Heart right ventricle (tissue), 16 donors: ENCODE measurements around the gene DPEP2NB. TPM values are rescaled to one million over a fixed set of nuclear protein-coding genes. Genes with fewer than 3 reads are reported as not detected.
"Not testable (repeated sequence)": the region's sequence is repeated elsewhere in the genome, so short reads cannot be mapped to it uniquely, and the experiment has no call there.

Experiments used
- ATAC-seq, 8 donors: fragments of 200-7000 bp; cut with Tn5 transposase; one replicate each; pipeline ENCODE4 v1.9.1; 2020; ENCODE audit warnings: mild to moderate bottlenecking in 8 of 8, moderate library complexity in 8 of 8, moderate number of reproducible peaks in 1 of 8
- DNase-seq, 2 donors: peaks; one replicate each; pipeline ENCODE4 v3.0.0-alpha.2; 2020
- H3K27ac ChIP-seq, 10 donors: fragments of 200-600 bp; sonication (generic) in 2 of 10; one replicate each; pipeline versions ENCODE4 v1.5.0 to v1.8.0; 2020 to 2022; ENCODE audit warnings: mild to moderate bottlenecking in 3 of 10
- H3K27me3 ChIP-seq, 7 donors: fragments of 200-600 bp; one replicate each; pipeline ENCODE4 v1.8.0; 2021 to 2022; ENCODE audit warnings: mild to moderate bottlenecking in 2 of 7
- H3K36me3 ChIP-seq, 9 donors: fragments of 200-600 bp; sonication (generic) in 1 of 9; one replicate each; pipeline versions ENCODE4 v1.5.0 to v1.8.0; 2020 to 2022; ENCODE audit warnings: mild to moderate bottlenecking in 2 of 9
- H3K4me1 ChIP-seq, 9 donors: fragments of 200-600 bp; sonication (generic) in 1 of 9; one replicate each; pipeline versions ENCODE4 v1.5.0 to v1.8.0; 2020 to 2022; ENCODE audit warnings: mild to moderate bottlenecking in 4 of 9
- H3K4me3 ChIP-seq, 10 donors: fragments of 200-600 bp; sonication (generic) in 2 of 10; one replicate each; pipeline versions ENCODE4 v1.5.0 to v1.8.0; 2020 to 2022; ENCODE audit warnings: mild to moderate bottlenecking in 7 of 10, moderate library complexity in 2 of 10
- H3K9me3 ChIP-seq, 11 donors: fragments of 200-600 bp in 10 of 11; sonication (generic) in 2 of 11; one replicate each; pipeline versions ENCODE4 v1.5.0 to v1.8.0; 2013 to 2022; ENCODE audit warnings: mild to moderate bottlenecking in 2 of 11, control low read depth in 1 of 11, moderate library complexity in 1 of 11
- WGBS, 2 donors: extraction: QIAGEN DNeasy Blood & Tissue Kit; methylation state at CpG; one replicate each; pipeline ENCODE4 v1.1.7; 2013; ENCODE audit warnings: inconsistent platforms in 1 of 2; 5-methylcytosine and 5-hydroxymethylcytosine counted together
- intact Hi-C, 10 donors: fragments of 100-400 bp; cut with DNase I; formaldehyde crosslinking; loops; one replicate each; pipeline versions ENCODE4 v1.11.1 to v1.14.2; 2022
- polyA plus RNA-seq, 2 donors: library from polyadenylated mRNA; stranded (reverse); fragments of 200-250 nt; gene quantifications; one replicate each; pipeline ENCODE4 v1.2.3, GENCODE V29; 2013
- total RNA-seq, 10 donors: library from RNA; stranded (reverse); fragmentation: NEBNext Ultra II Directional in 3 of 10; extraction: Animal tissue kit (Norgen Biotek cat#: 25700) in 3 of 10; gene quantifications; one replicate each; pipeline versions ENCODE4 v1.2.1 to v1.2.4, GENCODE V29; 2021 to 2023
- TF ChIP-seq, protein P1 (sequence below), 9 donors: fragments of 200-600 bp; sonication (generic) in 2 of 9; IDR thresholded peaks; one replicate each; pipeline versions ENCODE4 v1.5.0 to v1.8.0; 2021 to 2022; ENCODE audit warnings: antibody characterized with exemption in 9 of 9, mild to moderate bottlenecking in 5 of 9, moderate library complexity in 1 of 9
- donor health status: Arrhythmogenic right ventricular cardiomyopathy.
- donor health status: ischemic (EF 13 %, LVEDD 7.1; RV severe dilation, severe dysfunction).
- donor health status: healthy with polysubstance abuse.
- donor health status: DM: no; HTN: yes; CAD: no.
- donor health status: DM: no; HTN: no; CAD: no.
- donor health status: ischemic (EF 25% LVEDD 6.9; RV normal size, moderate dysfunction).
- donor health status: ischemic (EF 25% LVEDD 5.7; RV mildly dilated, moderate dysfunction).
- donor health status: healthy.
- donor health status: DM: yes; HTN: yes; CAD: no.
- donor health status: Ischemic cardiomyopathy.
- donor health status: ischemic (EF 35%, LVEDD 5.7; RV mildly dilated, moderate dysfunction).
- donor health status: nonischemic (EF 11% LVEDD 7.7; RV severe dilation, severe dysfunction).
- donor health status: DM: yes; HTN: yes; CAD: no.
- donor health status: PGD.
- donor health status: ischemic (EF 29% LVEDD 5.4; RV normal size, mild dysfunction).
- donor health status: nonischemic (EF 23%, LVEDD 6.1; RV moderate dilation, normal function).

DPEP2NB gene
- total and polyA plus RNA-seq, 12 donors: not detected

DNA sequence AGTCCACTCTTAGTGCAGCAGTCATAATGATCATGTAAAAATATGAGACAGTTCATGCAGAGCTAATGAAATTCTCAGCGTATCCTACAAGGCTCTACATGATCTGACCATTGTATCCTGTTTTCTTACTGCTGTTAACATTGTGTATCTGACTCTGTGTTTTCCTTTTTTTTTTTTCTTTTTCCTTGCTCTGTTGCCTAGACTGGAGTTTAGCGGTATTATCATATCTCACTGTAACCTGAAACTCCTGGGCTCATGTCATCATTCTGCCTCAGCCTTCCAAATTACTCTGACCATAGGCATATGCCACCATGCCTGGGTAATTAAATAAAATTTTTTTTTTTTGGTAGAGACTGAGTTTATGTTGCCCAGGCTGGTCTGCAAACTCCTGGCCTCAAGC is 19.5 kb upstream of the DPEP2NB start:
- intact Hi-C loops: loop anchor here in 4 of 10 donors (5.0 to 10.0 kb wide), 3 partner anchors 210 to 220 kb away; no protein-coding TSS in a partner anchor
- 70 to 78% methylated on average over 2 of the region's 2 CpGs for WGBS, 2 donors
- no peaks in the 10 kb centered on the region for H3K27me3 ChIP-seq
- TF ChIP-seq, protein P1, sequence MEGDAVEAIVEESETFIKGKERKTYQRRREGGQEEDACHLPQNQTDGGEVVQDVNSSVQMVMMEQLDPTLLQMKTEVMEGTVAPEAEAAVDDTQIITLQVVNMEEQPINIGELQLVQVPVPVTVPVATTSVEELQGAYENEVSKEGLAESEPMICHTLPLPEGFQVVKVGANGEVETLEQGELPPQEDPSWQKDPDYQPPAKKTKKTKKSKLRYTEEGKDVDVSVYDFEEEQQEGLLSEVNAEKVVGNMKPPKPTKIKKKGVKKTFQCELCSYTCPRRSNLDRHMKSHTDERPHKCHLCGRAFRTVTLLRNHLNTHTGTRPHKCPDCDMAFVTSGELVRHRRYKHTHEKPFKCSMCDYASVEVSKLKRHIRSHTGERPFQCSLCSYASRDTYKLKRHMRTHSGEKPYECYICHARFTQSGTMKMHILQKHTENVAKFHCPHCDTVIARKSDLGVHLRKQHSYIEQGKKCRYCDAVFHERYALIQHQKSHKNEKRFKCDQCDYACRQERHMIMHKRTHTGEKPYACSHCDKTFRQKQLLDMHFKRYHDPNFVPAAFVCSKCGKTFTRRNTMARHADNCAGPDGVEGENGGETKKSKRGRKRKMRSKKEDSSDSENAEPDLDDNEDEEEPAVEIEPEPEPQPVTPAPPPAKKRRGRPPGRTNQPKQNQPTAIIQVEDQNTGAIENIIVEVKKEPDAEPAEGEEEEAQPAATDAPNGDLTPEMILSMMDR (IDR thresholded peaks at IDR 0.05): no peak
- ATAC-seq: no peak
- no peak overlapping the region for H3K4me3 ChIP-seq
- peaks cover 0 to 32% (median 0%) of the 10 kb centered on the region in 9 donors for H3K36me3 ChIP-seq
- no peak overlapping the region for H3K27ac ChIP-seq
- no peak for DNase-seq
- no peaks in the 10 kb centered on the region for H3K9me3 ChIP-seq
- H3K4me1 ChIP-seq: peaks cover 0 to 25% (median 0%) of the 10 kb centered on the region in 9 donors

- Histone ChIP-seq H3K27ac (no peak overlapping the region), H3K36me3 (peaks cover 0 to 40% (median 0%) of the 10 kb centered on the region in 9 donors), H3K4me1 (peaks cover 0 to 13% (median 0%) of the 10 kb centered on the region in 9 donors), H3K27me3 (no peaks in the 10 kb centered on the region), H3K4me3 (no peak overlapping the region), H3K9me3 (no peaks in the 10 kb centered on the region)
- TF ChIP-seq, protein P1 (IDR thresholded peaks at IDR 0.05): no peak
- DNase-seq (no peak), ATAC-seq (no peak)
- intact Hi-C loops: loop anchor here in 2 of 10 donors (10.0 kb wide), 2 partner anchors 208 to 218 kb away; no protein-coding TSS in a partner anchor
- 97 to 100% methylated on average over 2 of the region's 2 CpGs for WGBS, 2 donors
Measured at GRCh38 chr16:68033101-68033500, 17.4 kb upstream of the DPEP2NB start.

DNA sequence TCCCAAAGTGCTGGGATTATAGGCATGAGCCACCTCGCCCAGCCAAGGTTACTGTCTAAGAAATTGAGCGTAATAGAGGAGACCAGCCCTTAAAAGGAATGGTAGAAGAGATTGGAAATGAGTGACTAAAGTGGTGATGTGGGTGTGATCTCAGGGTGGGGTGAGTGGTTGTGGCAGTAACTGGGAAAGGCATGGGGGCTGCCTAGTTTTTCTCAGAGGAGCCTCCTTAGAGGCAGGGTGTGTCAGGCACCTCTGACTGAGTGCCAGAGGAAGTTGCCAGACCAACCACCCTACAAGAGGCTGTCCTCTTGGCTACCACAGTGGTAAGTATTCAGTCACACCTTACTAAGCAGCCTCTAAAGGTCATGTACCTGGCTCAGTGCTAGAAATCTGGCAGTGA is 16.2 kb upstream of the DPEP2NB start:
- peaks cover 0 to 5% (median 0%) of the 10 kb centered on the region in 9 donors for H3K4me1 ChIP-seq

DNA sequence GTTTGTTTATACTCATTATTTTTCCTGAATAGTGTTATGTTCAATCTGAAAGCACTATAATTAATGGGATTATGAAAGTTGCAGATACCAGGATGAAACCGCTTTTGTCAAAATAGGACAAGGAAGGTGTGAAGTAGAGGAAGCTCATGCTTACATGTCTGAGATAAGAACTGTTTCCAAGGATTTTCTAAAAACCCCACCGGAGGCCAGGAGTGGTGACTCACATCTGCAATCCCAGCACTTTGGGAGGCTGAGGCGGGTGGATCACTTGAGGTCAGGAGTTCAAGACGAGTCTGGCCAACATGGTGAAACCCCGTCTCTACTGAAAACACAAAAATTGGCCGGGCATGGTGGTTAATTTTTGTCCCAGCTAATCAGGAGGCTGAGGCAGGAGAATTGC is 14.4 kb upstream of the DPEP2NB start:
- ATAC-seq, H3K27me3 ChIP-seq, H3K4me3 ChIP-seq, H3K4me1 ChIP-seq, H3K27ac ChIP-seq, DNase-seq, H3K9me3 ChIP-seq: not testable (repeated sequence)
- intact Hi-C loops: loop anchor here in 2 of 10 donors (10.0 kb wide), 2 partner anchors 205 to 215 kb away; no protein-coding TSS in a partner anchor
- 82 to 83% methylated on average over 6 of the region's 6 CpGs for WGBS, 2 donors
- peaks cover 0 to 63% (median 0%) of the 10 kb centered on the region in 9 donors for H3K36me3 ChIP-seq

More for the DNA sequence above, 16.2 kb upstream of the DPEP2NB start:
- Histone ChIP-seq H3K36me3 (peaks cover 0 to 47% (median 0%) of the 10 kb centered on the region in 9 donors), H3K27ac (no peak overlapping the region), H3K9me3 (no peaks in the 10 kb centered on the region), H3K4me3 (no peak overlapping the region), H3K27me3 (no peaks in the 10 kb centered on the region)
- DNase-seq (no peak), ATAC-seq (no peak)
- WGBS, 2 donors: 96 to 100% methylated on average over 2 of the region's 2 CpGs
- intact Hi-C loops: loop anchor here in 2 of 10 donors (10.0 kb wide), 2 partner anchors 207 to 217 kb away; no protein-coding TSS in a partner anchor
- TF ChIP-seq, protein P1 (IDR thresholded peaks at IDR 0.05): no peak

DNA sequence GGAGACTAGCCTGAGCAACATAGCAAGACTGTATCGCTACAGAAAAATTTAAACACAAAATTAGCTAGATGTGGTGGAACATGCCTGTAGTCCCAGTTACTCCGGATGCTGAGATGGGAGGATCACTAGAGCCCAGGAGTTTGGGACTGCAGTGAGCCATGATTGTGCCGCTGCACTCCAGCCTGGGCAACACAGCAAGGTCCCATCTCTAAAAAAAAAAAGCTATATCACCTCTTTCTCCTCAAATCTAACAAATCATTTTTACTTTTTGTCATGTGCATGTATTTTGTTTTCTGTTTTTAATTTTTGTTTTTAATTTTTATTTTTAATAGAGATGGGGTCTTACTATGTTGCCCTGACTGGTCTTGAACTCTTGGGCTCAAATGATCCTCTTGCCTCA is 13.3 kb upstream of the DPEP2NB start:
- 93 to 94% methylated on average over 3 of the region's 3 CpGs for WGBS, 2 donors
- no peak overlapping the region for H3K27ac ChIP-seq
- peaks cover 0 to 63% (median 0%) of the 10 kb centered on the region in 9 donors for H3K36me3 ChIP-seq
- H3K9me3 ChIP-seq: no peaks in the 10 kb centered on the region
- ATAC-seq (no peak), DNase-seq (no peak)
- TF ChIP-seq, protein P1 (IDR thresholded peaks at IDR 0.05): no peak
- H3K4me1 ChIP-seq: peaks cover 0 to 7% (median 4%) of the 10 kb centered on the region in 9 donors
- H3K27me3 ChIP-seq: no peaks in the 10 kb centered on the region
- H3K4me3 ChIP-seq: no peak overlapping the region
- intact Hi-C loops: no loop called here
